ENCODE measurements around the gene SC5D.

DNA sequence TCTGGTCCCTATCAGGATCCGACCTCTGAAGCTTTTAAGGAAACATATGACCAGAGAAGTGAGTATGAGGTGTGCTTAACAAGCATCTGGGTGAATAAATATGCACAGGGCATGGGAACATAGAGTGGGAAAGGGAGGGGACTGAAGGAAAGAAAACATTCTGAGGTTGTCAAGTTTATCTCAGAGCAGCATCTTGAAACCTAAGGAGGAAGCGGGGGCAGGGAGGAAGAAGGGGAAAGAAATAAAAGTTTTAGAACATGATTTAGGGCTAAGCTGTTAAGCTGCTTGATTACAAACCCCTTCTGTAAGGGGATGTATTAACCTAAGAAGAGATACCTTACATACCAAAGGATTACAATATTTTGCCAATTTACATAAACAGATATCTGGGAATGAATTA lies 24.0 kb upstream of the SC5D start:
- TF ChIP-seq, protein P1, sequence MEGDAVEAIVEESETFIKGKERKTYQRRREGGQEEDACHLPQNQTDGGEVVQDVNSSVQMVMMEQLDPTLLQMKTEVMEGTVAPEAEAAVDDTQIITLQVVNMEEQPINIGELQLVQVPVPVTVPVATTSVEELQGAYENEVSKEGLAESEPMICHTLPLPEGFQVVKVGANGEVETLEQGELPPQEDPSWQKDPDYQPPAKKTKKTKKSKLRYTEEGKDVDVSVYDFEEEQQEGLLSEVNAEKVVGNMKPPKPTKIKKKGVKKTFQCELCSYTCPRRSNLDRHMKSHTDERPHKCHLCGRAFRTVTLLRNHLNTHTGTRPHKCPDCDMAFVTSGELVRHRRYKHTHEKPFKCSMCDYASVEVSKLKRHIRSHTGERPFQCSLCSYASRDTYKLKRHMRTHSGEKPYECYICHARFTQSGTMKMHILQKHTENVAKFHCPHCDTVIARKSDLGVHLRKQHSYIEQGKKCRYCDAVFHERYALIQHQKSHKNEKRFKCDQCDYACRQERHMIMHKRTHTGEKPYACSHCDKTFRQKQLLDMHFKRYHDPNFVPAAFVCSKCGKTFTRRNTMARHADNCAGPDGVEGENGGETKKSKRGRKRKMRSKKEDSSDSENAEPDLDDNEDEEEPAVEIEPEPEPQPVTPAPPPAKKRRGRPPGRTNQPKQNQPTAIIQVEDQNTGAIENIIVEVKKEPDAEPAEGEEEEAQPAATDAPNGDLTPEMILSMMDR (IDR thresholded peaks at IDR 0.05) = no peak
- TF ChIP-seq POLR2A (IDR thresholded peaks at IDR 0.05) = no peak
